ENCODE measurements around the gene FAM221B.

The FAM221B gene

GRCh38 chr9:35806101-35806500, 22.4 kb downstream of the FAM221B start:
- 100% methylated on average over 8 of the region's 8 CpGs for WGBS (ENCODE audit: insufficient coverage)
- Histone ChIP-seq H3K4me1 (ENCODE audit: control extremely low read depth in 1 of 4, control insufficient read depth in 4 of 4, insufficient read depth in 4 of 4, low read length in 3 of 4) (peaks cover 0 to 5% (median 2%) of the 10 kb centered on the region in 4 experiments), H3K27me3 (replicated peaks in 2 of 5; ENCODE audit: control insufficient read depth in 4 of 5, insufficient read depth in 5 of 5, low read length in 4 of 5) (no peaks in the 10 kb centered on the region), H3K9me3 (ENCODE audit: control extremely low read depth in 1 of 5, control insufficient read depth in 4 of 5, insufficient read depth in 2 of 5, low read depth in 1 of 5, low read length in 4 of 5) (no peaks in the 10 kb centered on the region), H3K36me3 (ENCODE audit: control insufficient read depth in 4 of 4, insufficient read depth in 4 of 4, low read length in 3 of 4) (peaks cover 8 to 50% (median 32%) of the 10 kb centered on the region in 4 experiments), H3K27ac (ENCODE audit: insufficient read depth in 1 of 2, low read depth in 1 of 2, low read length in 2 of 2, poor library complexity in 1 of 2, severe bottlenecking in 2 of 2) (no peak overlapping the region), H3K4me3 (ENCODE audit: control insufficient read depth in 1 of 7, extremely low read depth in 1 of 7, insufficient read depth in 4 of 7, low read depth in 2 of 7, low read length in 6 of 7) (no peak overlapping the region)
- DNase-seq: no peak
- ChIA-PET CTCF (interaction anchor here (0.9 to 3.4 kb wide), 8 partner anchors 8 to 76 kb away, joined by 3 to 12 read pairs (median 3); partner anchors contain the start of genes HINT2 and MSMP), POLR2A (no interaction called here)

- POLR2A ChIA-PET: no interaction called here
- H3K4me3 ChIP-seq (ENCODE audit: control insufficient read depth in 1 of 7, extremely low read depth in 1 of 7, insufficient read depth in 4 of 7, low read depth in 2 of 7, low read length in 6 of 7): no peak overlapping the region
- no peaks in the 10 kb centered on the region for H3K9me3 ChIP-seq (ENCODE audit: control extremely low read depth in 1 of 5, control insufficient read depth in 4 of 5, insufficient read depth in 2 of 5, low read depth in 1 of 5, low read length in 4 of 5)
- peaks cover 0 to 9% (median 3%) of the 10 kb centered on the region in 4 experiments for H3K4me1 ChIP-seq (ENCODE audit: control extremely low read depth in 1 of 4, control insufficient read depth in 4 of 4, insufficient read depth in 4 of 4, low read length in 3 of 4)
- H3K36me3 ChIP-seq (ENCODE audit: control insufficient read depth in 4 of 4, insufficient read depth in 4 of 4, low read length in 3 of 4): peaks cover 3 to 36% (median 18%) of the 10 kb centered on the region in 4 experiments
- WGBS (ENCODE audit: insufficient coverage): 96% methylated on average over 13 of the region's 13 CpGs
- CTCF ChIA-PET: interaction anchor here (0.8 to 2.6 kb wide), 4 partner anchors 10 to 34 kb away, joined by 4 to 7 read pairs (median 5); partner anchors contain the start of gene SPAG8
- no peak overlapping the region for H3K27ac ChIP-seq (ENCODE audit: insufficient read depth in 1 of 2, low read depth in 1 of 2, low read length in 2 of 2, poor library complexity in 1 of 2, severe bottlenecking in 2 of 2)
- no peak for DNase-seq
- no peaks in the 10 kb centered on the region for H3K27me3 ChIP-seq (replicated peaks in 2 of 5; ENCODE audit: control insufficient read depth in 4 of 5, insufficient read depth in 5 of 5, low read length in 4 of 5)
Measured at GRCh38 chr9:35801328-35802128, 27.0 kb downstream of the FAM221B start.

- Histone ChIP-seq H3K27ac (ENCODE audit: insufficient read depth in 1 of 2, low read depth in 1 of 2, low read length in 2 of 2, poor library complexity in 1 of 2, severe bottlenecking in 2 of 2) (no peak overlapping the region), H3K4me3 (ENCODE audit: control insufficient read depth in 1 of 7, extremely low read depth in 1 of 7, insufficient read depth in 4 of 7, low read depth in 2 of 7, low read length in 6 of 7) (no peak overlapping the region), H3K27me3 (replicated peaks in 2 of 5; ENCODE audit: control insufficient read depth in 4 of 5, insufficient read depth in 5 of 5, low read length in 4 of 5) (no peaks in the 10 kb centered on the region), H3K9me3 (ENCODE audit: control extremely low read depth in 1 of 5, control insufficient read depth in 4 of 5, insufficient read depth in 2 of 5, low read depth in 1 of 5, low read length in 4 of 5) (no peaks in the 10 kb centered on the region), H3K36me3 (ENCODE audit: control insufficient read depth in 4 of 4, insufficient read depth in 4 of 4, low read length in 3 of 4) (peaks cover 0 to 27% (median 13%) of the 10 kb centered on the region in 4 experiments), H3K4me1 (ENCODE audit: control extremely low read depth in 1 of 4, control insufficient read depth in 4 of 4, insufficient read depth in 4 of 4, low read length in 3 of 4) (peaks cover 0 to 9% (median 3%) of the 10 kb centered on the region in 4 experiments)
- 98% methylated on average over 6 of the region's 7 CpGs for WGBS (ENCODE audit: insufficient coverage)
- ChIA-PET POLR2A (no interaction called here), CTCF (interaction anchor here (1.0 to 2.6 kb wide), 3 partner anchors 11 to 25 kb away, joined by 4 to 7 read pairs (median 4); partner anchors contain the start of gene SPAG8)
- no peak for DNase-seq
Measured at GRCh38 chr9:35800530-35800929, 28.0 kb downstream of the FAM221B start.

GRCh38 chr9:35798658-35799374, 29.7 kb downstream of the FAM221B start:
- H3K4me3 ChIP-seq (ENCODE audit: control insufficient read depth in 1 of 7, extremely low read depth in 1 of 7, insufficient read depth in 4 of 7, low read depth in 2 of 7, low read length in 6 of 7): no peak overlapping the region
- peak overlapping the region in 1 of 2 experiments; percentile 5 for H3K27ac ChIP-seq (ENCODE audit: insufficient read depth in 1 of 2, low read depth in 1 of 2, low read length in 2 of 2, poor library complexity in 1 of 2, severe bottlenecking in 2 of 2)
- peaks cover 0 to 9% (median 3%) of the 10 kb centered on the region in 4 experiments for H3K4me1 ChIP-seq (ENCODE audit: control extremely low read depth in 1 of 4, control insufficient read depth in 4 of 4, insufficient read depth in 4 of 4, low read length in 3 of 4)
- POLR2A ChIA-PET: no interaction called here
- H3K27me3 ChIP-seq (replicated peaks in 2 of 5; ENCODE audit: control insufficient read depth in 4 of 5, insufficient read depth in 5 of 5, low read length in 4 of 5): no peaks in the 10 kb centered on the region
- DNase-seq: peak in 2 of 3 donors; percentile 49 to 66
- H3K36me3 ChIP-seq (ENCODE audit: control insufficient read depth in 4 of 4, insufficient read depth in 4 of 4, low read length in 3 of 4): peaks cover 0 to 22% (median 12%) of the 10 kb centered on the region in 4 experiments
- CTCF ChIA-PET: interaction anchor here (1.3 to 4.7 kb wide), 6 partner anchors 9 to 27 kb away, joined by 3 to 24 read pairs (median 5); partner anchors contain the start of gene SPAG8
- WGBS (ENCODE audit: insufficient coverage): 66% methylated on average over 3 of the region's 4 CpGs
- no peaks in the 10 kb centered on the region for H3K9me3 ChIP-seq (ENCODE audit: control extremely low read depth in 1 of 5, control insufficient read depth in 4 of 5, insufficient read depth in 2 of 5, low read depth in 1 of 5, low read length in 4 of 5)

GRCh38 chr9:35797311-35798109, 31.0 kb downstream of the FAM221B start:
- ChIA-PET POLR2A (interaction anchor here (0.6 kb wide), 1 partner anchor 85 kb away, joined by 3 read pairs; no protein-coding TSS in a partner anchor), CTCF (interaction anchor here (1.0 to 4.7 kb wide), 6 partner anchors 8 to 80 kb away, joined by 3 to 24 read pairs (median 5); partner anchors contain the start of genes CREB3, SPAG8 and TLN1)
- DNase-seq: no peak
- Histone ChIP-seq H3K9me3 (ENCODE audit: control extremely low read depth in 1 of 5, control insufficient read depth in 4 of 5, insufficient read depth in 2 of 5, low read depth in 1 of 5, low read length in 4 of 5) (no peaks in the 10 kb centered on the region), H3K27me3 (replicated peaks in 2 of 5; ENCODE audit: control insufficient read depth in 4 of 5, insufficient read depth in 5 of 5, low read length in 4 of 5) (no peaks in the 10 kb centered on the region), H3K36me3 (ENCODE audit: control insufficient read depth in 4 of 4, insufficient read depth in 4 of 4, low read length in 3 of 4) (peaks cover under 1 to 23% (median 11%) of the 10 kb centered on the region in 4 experiments), H3K4me3 (ENCODE audit: control insufficient read depth in 1 of 7, extremely low read depth in 1 of 7, insufficient read depth in 4 of 7, low read depth in 2 of 7, low read length in 6 of 7) (no peak overlapping the region), H3K27ac (ENCODE audit: insufficient read depth in 1 of 2, low read depth in 1 of 2, low read length in 2 of 2, poor library complexity in 1 of 2, severe bottlenecking in 2 of 2) (no peak overlapping the region), H3K4me1 (ENCODE audit: control extremely low read depth in 1 of 4, control insufficient read depth in 4 of 4, insufficient read depth in 4 of 4, low read length in 3 of 4) (peaks cover 0 to 9% (median 3%) of the 10 kb centered on the region in 4 experiments)
- 100% methylated on average over 2 of the region's 6 CpGs for WGBS (ENCODE audit: insufficient coverage)

- DNase-seq: no peak
- ChIA-PET CTCF (interaction anchor here (1.0 to 4.7 kb wide), 8 partner anchors 10 to 86 kb away, joined by 3 to 24 read pairs (median 4); no protein-coding TSS in a partner anchor), POLR2A (no interaction called here)
- Histone ChIP-seq H3K36me3 (ENCODE audit: control insufficient read depth in 4 of 4, insufficient read depth in 4 of 4, low read length in 3 of 4) (peaks cover 0 to 13% (median 6%) of the 10 kb centered on the region in 4 experiments), H3K4me1 (ENCODE audit: control extremely low read depth in 1 of 4, control insufficient read depth in 4 of 4, insufficient read depth in 4 of 4, low read length in 3 of 4) (peaks cover 0 to 11% (median 7%) of the 10 kb centered on the region in 4 experiments), H3K9me3 (ENCODE audit: control extremely low read depth in 1 of 5, control insufficient read depth in 4 of 5, insufficient read depth in 2 of 5, low read depth in 1 of 5, low read length in 4 of 5) (no peaks in the 10 kb centered on the region), H3K27ac (ENCODE audit: insufficient read depth in 1 of 2, low read depth in 1 of 2, low read length in 2 of 2, poor library complexity in 1 of 2, severe bottlenecking in 2 of 2) (no peak overlapping the region), H3K27me3 (replicated peaks in 2 of 5; ENCODE audit: control insufficient read depth in 4 of 5, insufficient read depth in 5 of 5, low read length in 4 of 5) (peaks cover 0 to 3% (median 0%) of the 10 kb centered on the region in 5 experiments), H3K4me3 (ENCODE audit: control insufficient read depth in 1 of 7, extremely low read depth in 1 of 7, insufficient read depth in 4 of 7, low read depth in 2 of 7, low read length in 6 of 7) (no peak overlapping the region)
Measured at GRCh38 chr9:35795695-35796094, 32.8 kb downstream of the FAM221B start.
